ENCODE results near the gene ELMO1.

Gene ELMO1

GRCh38 chr7:37231613-37232012, 217.1 kb downstream of the ELMO1 start:
- DNase-seq (ENCODE audit: low read depth in 2 of 2, low spot score in 1 of 2): no peak

GRCh38 chr7:37230221-37230620, 218.4 kb downstream of the ELMO1 start:
- DNase-seq (ENCODE audit: low read depth in 2 of 2, low spot score in 1 of 2): no peak

- DNase-seq (ENCODE audit: low read depth in 2 of 2, low spot score in 1 of 2): no peak
Measured at GRCh38 chr7:37229381-37229780, 219.3 kb downstream of the ELMO1 start.

GRCh38 chr7:37225285-37225969, 223.2 kb downstream of the ELMO1 start:
- DNase-seq (ENCODE audit: low read depth in 2 of 2, low spot score in 1 of 2): no peak

- DNase-seq (ENCODE audit: low read depth in 2 of 2, low spot score in 1 of 2): no peak
Measured at GRCh38 chr7:37224746-37225145, 223.9 kb downstream of the ELMO1 start.

- no peak for DNase-seq (ENCODE audit: low read depth in 2 of 2, low spot score in 1 of 2)
Measured at GRCh38 chr7:37220664-37221063, 228.0 kb downstream of the ELMO1 start.

GRCh38 chr7:37218956-37219355, 229.7 kb downstream of the ELMO1 start:
- no peak for DNase-seq (ENCODE audit: low read depth in 2 of 2, low spot score in 1 of 2)

GRCh38 chr7:37216923-37217322, 231.7 kb downstream of the ELMO1 start:
- no peak for DNase-seq (ENCODE audit: low read depth in 2 of 2, low spot score in 1 of 2)

GRCh38 chr7:37216156-37216852, 232.4 kb downstream of the ELMO1 start:
- no peak for DNase-seq (ENCODE audit: low read depth in 2 of 2, low spot score in 1 of 2)

GRCh38 chr7:37215290-37215923, 233.3 kb downstream of the ELMO1 start:
- no peak for DNase-seq (ENCODE audit: low read depth in 2 of 2, low spot score in 1 of 2)

- no peak for DNase-seq (ENCODE audit: low read depth in 2 of 2, low spot score in 1 of 2)
Measured at GRCh38 chr7:37212556-37212955, 236.1 kb downstream of the ELMO1 start.

- DNase-seq (ENCODE audit: low read depth in 2 of 2, low spot score in 1 of 2): no peak
Measured at GRCh38 chr7:37212051-37212450, 236.6 kb downstream of the ELMO1 start.

- no peak for DNase-seq (ENCODE audit: low read depth in 2 of 2, low spot score in 1 of 2)
Measured at GRCh38 chr7:37211097-37211880, 237.4 kb downstream of the ELMO1 start.

- no peak for DNase-seq (ENCODE audit: low read depth in 2 of 2, low spot score in 1 of 2)
Measured at GRCh38 chr7:37209195-37209594, 239.5 kb downstream of the ELMO1 start.

- no peak for DNase-seq (ENCODE audit: low read depth in 2 of 2, low spot score in 1 of 2)
Measured at GRCh38 chr7:37208528-37208927, 240.1 kb downstream of the ELMO1 start.

- no peak for DNase-seq (ENCODE audit: low read depth in 2 of 2, low spot score in 1 of 2)
Measured at GRCh38 chr7:37206192-37206591, 242.5 kb downstream of the ELMO1 start.

GRCh38 chr7:37205451-37205850, 243.2 kb downstream of the ELMO1 start:
- no peak for DNase-seq (ENCODE audit: low read depth in 2 of 2, low spot score in 1 of 2)

GRCh38 chr7:37201876-37202198, 246.8 kb downstream of the ELMO1 start:
- no peak for DNase-seq (ENCODE audit: low read depth in 2 of 2, low spot score in 1 of 2)

- DNase-seq (ENCODE audit: low read depth in 2 of 2, low spot score in 1 of 2): no peak
Measured at GRCh38 chr7:37201003-37201875, 247.4 kb downstream of the ELMO1 start.

GRCh38 chr7:37198906-37199485, 249.7 kb downstream of the ELMO1 start:
- peak; percentile 49 to 68 for DNase-seq (ENCODE audit: low read depth in 2 of 2, low spot score in 1 of 2)
